RWPE1 (cell line): ENCODE measurements around the gene RINL.
"Not testable (repeated sequence)": the region's sequence is repeated elsewhere in the genome, so short reads cannot be mapped to it uniquely, and the experiment has no call there.

Source experiments
- CTCF ChIA-PET: fragments of 350-600 bp; sonication (Branson Sonifier 250); formaldehyde crosslinking; extraction: SDS; loops from one replicate; lab custom pipeline; 2021; lab: Yijun Ruan, JAX
- POLR2A ChIA-PET: fragments of 400-600 bp; formaldehyde crosslinking; extraction: SDS; loops from one replicate; lab custom pipeline; 2020; ENCODE audit warnings: antibody characterized with exemption; ENCODE audit not compliant: low non-redundant PET; lab: Yijun Ruan, JAX
- DNase-seq: peaks from one replicate; pipeline ENCODE4 v3.0.0; 2012; ENCODE audit warnings: low spot score
- H3K27ac ChIP-seq: fragments of 450-650 bp; 2 replicates; pipeline ENCODE4 v1.5.1; 2017
- TF ChIP-seq, protein P1 (sequence below): fragments of 450-650 bp; conservative IDR thresholded peaks from 2 replicates; pipeline ENCODE4 v1.5.1; 2017; ENCODE audit warnings: low read depth, mild to moderate bottlenecking

RINL gene

GRCh38 chr19:38861368-38861767 lies 16.7 kb downstream of the RINL start:
- ChIA-PET POLR2A (no interaction called here), CTCF (interaction anchor here (0.6 kb wide), 1 partner anchor 9 kb away, joined by 4 read pairs; no protein-coding TSS in a partner anchor)
- TF ChIP-seq, protein P1, sequence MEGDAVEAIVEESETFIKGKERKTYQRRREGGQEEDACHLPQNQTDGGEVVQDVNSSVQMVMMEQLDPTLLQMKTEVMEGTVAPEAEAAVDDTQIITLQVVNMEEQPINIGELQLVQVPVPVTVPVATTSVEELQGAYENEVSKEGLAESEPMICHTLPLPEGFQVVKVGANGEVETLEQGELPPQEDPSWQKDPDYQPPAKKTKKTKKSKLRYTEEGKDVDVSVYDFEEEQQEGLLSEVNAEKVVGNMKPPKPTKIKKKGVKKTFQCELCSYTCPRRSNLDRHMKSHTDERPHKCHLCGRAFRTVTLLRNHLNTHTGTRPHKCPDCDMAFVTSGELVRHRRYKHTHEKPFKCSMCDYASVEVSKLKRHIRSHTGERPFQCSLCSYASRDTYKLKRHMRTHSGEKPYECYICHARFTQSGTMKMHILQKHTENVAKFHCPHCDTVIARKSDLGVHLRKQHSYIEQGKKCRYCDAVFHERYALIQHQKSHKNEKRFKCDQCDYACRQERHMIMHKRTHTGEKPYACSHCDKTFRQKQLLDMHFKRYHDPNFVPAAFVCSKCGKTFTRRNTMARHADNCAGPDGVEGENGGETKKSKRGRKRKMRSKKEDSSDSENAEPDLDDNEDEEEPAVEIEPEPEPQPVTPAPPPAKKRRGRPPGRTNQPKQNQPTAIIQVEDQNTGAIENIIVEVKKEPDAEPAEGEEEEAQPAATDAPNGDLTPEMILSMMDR: no peak
- H3K27ac ChIP-seq: peak overlapping the region; percentile 93
- no peak for DNase-seq

GRCh38 chr19:38859631-38860204 lies 18.4 kb downstream of the RINL start:
- DNase-seq, POLR2A ChIA-PET, H3K27ac ChIP-seq, CTCF ChIA-PET: not testable (repeated sequence)

GRCh38 chr19:38856813-38857212 lies 21.3 kb downstream of the RINL start:
- ChIA-PET CTCF (no interaction called here), POLR2A (no interaction called here)
- H3K27ac ChIP-seq: no peak overlapping the region
- TF ChIP-seq, protein P1: no peak
- no peak for DNase-seq

- DNase-seq, H3K27ac ChIP-seq, CTCF ChIA-PET, POLR2A ChIA-PET: not testable (repeated sequence)
These were observed 22.3 kb downstream of the RINL start for GRCh38 chr19:38855751-38856150.

DNA sequence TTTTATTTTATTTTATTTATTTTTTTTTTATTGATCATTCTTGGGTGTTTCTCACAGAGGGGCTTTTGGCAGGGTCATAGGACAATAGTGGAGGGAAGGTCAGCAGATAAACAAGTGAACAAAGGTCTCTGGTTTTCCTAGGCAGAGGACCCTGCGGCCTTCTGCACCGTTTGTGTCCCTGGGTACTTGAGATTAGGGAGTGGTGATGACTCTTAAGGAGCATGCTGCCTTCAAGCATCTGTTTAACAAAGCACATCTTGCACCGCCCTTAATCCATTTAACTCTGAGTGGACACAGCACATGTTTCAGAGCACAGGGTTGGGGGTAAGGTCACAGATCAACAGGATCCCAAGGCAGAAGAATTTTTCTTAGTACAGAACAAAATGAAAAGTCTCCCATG lies 23.1 kb downstream of the RINL start:
- DNase-seq, H3K27ac ChIP-seq, POLR2A ChIA-PET, CTCF ChIA-PET: not testable (repeated sequence)

GRCh38 chr19:38853214-38853613 lies 24.9 kb downstream of the RINL start:
- ChIA-PET POLR2A (interaction anchor here (0.7 kb wide), 1 partner anchor 9 kb away, joined by 3 read pairs; no protein-coding TSS in a partner anchor), CTCF (interaction anchor here (1.3 kb wide), 1 partner anchor 34 kb away, joined by 6 read pairs; no protein-coding TSS in a partner anchor)
- H3K27ac ChIP-seq: peak overlapping the region; percentile 99
- TF ChIP-seq, protein P1: no peak
- no peak for DNase-seq

GRCh38 chr19:38852231-38853044 lies 25.6 kb downstream of the RINL start:
- peak overlapping the region; percentile 99 for H3K27ac ChIP-seq
- peak; percentile 47 for DNase-seq
- POLR2A ChIA-PET: interaction anchor here (0.7 to 1.0 kb wide), 2 partner anchors 13 to 21 kb away, joined by 3 read pairs; partner anchors contain the start of gene ECH1
- TF ChIP-seq, protein P1: no peak
- CTCF ChIA-PET: interaction anchor here (1.3 kb wide), 1 partner anchor 35 kb away, joined by 6 read pairs; no protein-coding TSS in a partner anchor
